GM23338 (cell line): ENCODE measurements around the gene GLOD4. TPM values are rescaled to one million over a fixed set of nuclear protein-coding genes. Genes with fewer than 3 reads are reported as not detected.

Source experiments
- ATAC-seq: fragments of 200-7000 bp; cut with Tn5 transposase; 3 replicates; pipeline ENCODE4 v1.9.1; 2020
- DNase-seq: peaks from one replicate; pipeline ENCODE4 v3.0.0-alpha.2; 2015; ENCODE audit warnings: low spot score
- H2AFZ ChIP-seq: fragments of 200-600 bp; sonication (generic); 2 replicates; pipeline ENCODE4 v1.8.0; 2016; ENCODE audit warnings: antibody characterized with exemption, mild to moderate bottlenecking, moderate library complexity
- H3F3A ChIP-seq: fragments of 200-600 bp; sonication (generic); replicated peaks from 2 replicates; pipeline ENCODE4 v1.8.0; 2017; ENCODE audit warnings: antibody characterized with exemption, mixed run types, low read depth
- H3K27ac ChIP-seq: fragments of 200-600 bp; sonication (generic); 2 replicates; pipeline ENCODE4 v1.6.1; 2016; ENCODE audit warnings: low read depth
- H3K27me3 ChIP-seq: fragments of 200-600 bp; sonication (generic); 2 replicates; pipeline ENCODE4 v1.8.0; 2016; ENCODE audit warnings: mild to moderate bottlenecking, mixed run types, moderate library complexity; ENCODE audit not compliant: insufficient read depth
- H3K36me3 ChIP-seq: fragments of 200-600 bp; sonication (generic); 2 replicates; pipeline ENCODE4 v1.8.0; 2016; ENCODE audit warnings: mild to moderate bottlenecking; ENCODE audit not compliant: insufficient read depth
- H3K4me1 ChIP-seq: fragments of 200-600 bp; sonication (generic); 2 replicates; pipeline ENCODE4 v1.8.0; 2016; ENCODE audit warnings: mild to moderate bottlenecking, moderate library complexity; ENCODE audit not compliant: insufficient read depth
- H3K4me2 ChIP-seq: fragments of 200-600 bp; sonication (generic); 2 replicates; pipeline ENCODE4 v1.7.1; 2017; ENCODE audit warnings: mixed run types
- H3K4me3 ChIP-seq: fragments of 200-600 bp; sonication (generic); 2 replicates; pipeline ENCODE4 v1.6.1; 2016; ENCODE audit warnings: mixed run types
- H3K79me2 ChIP-seq: fragments of 200-600 bp; sonication (generic); replicated peaks from 2 replicates; pipeline ENCODE4 v1.8.0; 2017; ENCODE audit warnings: mild to moderate bottlenecking; ENCODE audit not compliant: insufficient read depth
- H3K9me2 ChIP-seq: fragments of 200-600 bp; sonication (generic); 2 replicates; pipeline ENCODE4 v1.8.0; 2017; ENCODE audit not compliant: insufficient read depth
- H4K20me1 ChIP-seq: fragments of 200-600 bp; sonication (generic); replicated peaks from 2 replicates; pipeline ENCODE4 v1.8.0; 2017; ENCODE audit warnings: mild to moderate bottlenecking; ENCODE audit not compliant: insufficient read depth
- H3K27ac Mint-ChIP-seq: 2 replicates; pipeline ENCODE4 v1.8.0; 2020; ENCODE audit warnings: inconsistent platforms, mild to moderate bottlenecking, moderate library complexity, mixed read lengths
- H3K27me3 Mint-ChIP-seq: 3 replicates; pipeline ENCODE4 v1.8.0; 2022; ENCODE audit warnings: low read depth, mild to moderate bottlenecking, moderate library complexity, mixed read lengths, inconsistent platforms; ENCODE audit not compliant: insufficient read depth, poor library complexity
- H3K36me3 Mint-ChIP-seq: 3 replicates; pipeline ENCODE4 v1.8.0; 2021; ENCODE audit warnings: low read depth, mild to moderate bottlenecking, inconsistent platforms, moderate library complexity, mixed read lengths
- H3K4me1 Mint-ChIP-seq: 3 replicates; pipeline ENCODE4 v1.8.0; 2020; ENCODE audit warnings: mild to moderate bottlenecking, inconsistent platforms, mixed read lengths
- H3K4me3 Mint-ChIP-seq: 3 replicates; pipeline ENCODE4 v1.8.0; 2021; ENCODE audit warnings: moderate library complexity, mild to moderate bottlenecking, inconsistent platforms, mixed read lengths
- H3K9me3 Mint-ChIP-seq: 3 replicates; pipeline ENCODE4 v1.8.0; 2020; ENCODE audit warnings: moderate library complexity, mild to moderate bottlenecking, inconsistent platforms, mixed read lengths
- CTCF ChIP-seq, 2 experiments: fragments of 200-600 bp in 1 of 2; sonication (generic) in 1 of 2; conservative IDR thresholded peaks; 2 replicates each; pipeline versions ENCODE4 v1.5.1 to v1.6.1; 2016 to 2017; ENCODE audit warnings: antibody characterized with exemption in 2 of 2, low read depth in 2 of 2, mild to moderate bottlenecking in 2 of 2, moderate library complexity in 1 of 2
- ETS1 ChIP-seq: IDR thresholded peaks from 2 replicates; pipeline ENCODE4 v1.6.1; 2016; ENCODE audit warnings: antibody characterized with exemption
- JUNB ChIP-seq: IDR thresholded peaks from one replicate; pipeline ENCODE4 v1.6.1; 2016; ENCODE audit warnings: antibody characterized with exemption; ENCODE audit not compliant: unreplicated experiment
- POLR2AphosphoS5 ChIP-seq: IDR thresholded peaks from 2 replicates; pipeline ENCODE4 v1.6.1; 2016; ENCODE audit warnings: antibody characterized with exemption, low read depth
- REST ChIP-seq: IDR thresholded peaks from one replicate; pipeline ENCODE4 v1.6.1; 2018; ENCODE audit warnings: antibody characterized with exemption; ENCODE audit not compliant: unreplicated experiment
- STAT1 ChIP-seq: IDR thresholded peaks from one replicate; pipeline ENCODE4 v1.6.1; 2016; ENCODE audit warnings: antibody characterized with exemption; ENCODE audit not compliant: unreplicated experiment
- ZNF114 ChIP-seq: fragments of 250-450 bp; sonication (Bioruptor Pico); IDR thresholded peaks from 2 replicates; pipeline ENCODE4 v1.5.0; 2020; ENCODE audit warnings: mild to moderate bottlenecking, moderate library complexity
- ZNF331 ChIP-seq: fragments of 250-450 bp; sonication (Bioruptor Pico); IDR thresholded peaks from 2 replicates; pipeline ENCODE4 v1.5.0; 2020; ENCODE audit warnings: low read depth, mild to moderate bottlenecking, moderate library complexity
- ZNF462 ChIP-seq: fragments of 250-450 bp; sonication (Bioruptor Pico); IDR thresholded peaks from 2 replicates; pipeline ENCODE4 v1.5.0; 2020; ENCODE audit warnings: mild to moderate bottlenecking, moderate library complexity
- polyA plus RNA-seq: library from polyadenylated mRNA; unstranded; fragments of >200 nt; fragmentation: Nextera tagmentation; extraction: Ambion mirVana; gene quantifications from 2 replicates; pipeline ENCODE4 v1.2.1, GENCODE V29; 2016
- total RNA-seq: library from RNA; depleted of rRNA; stranded (reverse); fragments of >200 nt; shearing (Covaris generic); gene quantifications from 2 replicates; pipeline ENCODE4 v1.2.3, GENCODE V29; 2014

Gene GLOD4
- total and polyA plus RNA-seq, 2 experiments from 2014 or later = 120 to 122 TPM

- TF ChIP-seq STAT1 (no peak), CTCF (conservative IDR thresholded peaks at IDR 0.05; ENCODE audit: low read depth in 2 of 2) (no peak), JUNB (no peak), ZNF462 (CRISPR knock-in tag) (no peak), REST (no peak), ETS1 (no peak), ZNF114 (CRISPR knock-in tag) (no peak), POLR2AphosphoS5 (no peak), ZNF331 (no peak)
- Histone ChIP-seq H3K4me3 (no peak overlapping the region), H3K4me2 (no peak overlapping the region), H3K9me2 (no peaks in the 10 kb centered on the region), H3K27ac (no peak overlapping the region), H3F3A (no peaks in the 10 kb centered on the region), H3K27me3 (no peaks in the 10 kb centered on the region), H3K36me3 (no peaks in the 10 kb centered on the region), H2AFZ (no peak overlapping the region), H4K20me1 (no peaks in the 10 kb centered on the region; the same call in 1 of the 2 replicates), H3K79me2 (peaks cover 11% of the 10 kb centered on the region), H3K4me1 (no peaks in the 10 kb centered on the region)
- no peak overlapping the region for H3K27ac Mint-ChIP-seq
- ATAC-seq (no peak), DNase-seq (no peak)
- H3K36me3 Mint-ChIP-seq = no peaks in the 10 kb centered on the region
- no peaks in the 10 kb centered on the region; the same call in 2 of the 3 replicates for H3K9me3 Mint-ChIP-seq
- H3K27me3 Mint-ChIP-seq = peaks cover 7% of the 10 kb centered on the region
- H3K4me3 Mint-ChIP-seq = no peak overlapping the region
- peaks cover 6% of the 10 kb centered on the region; the same call in 2 of the 3 replicates for H3K4me1 Mint-ChIP-seq
These were observed 64.0 kb downstream of the GLOD4 start for GRCh38 chr17:718075-718474.
